ENCODE data around the gene OR2H1. TPM values are rescaled to one million over a fixed set of nuclear protein-coding genes. Genes with fewer than 3 reads are reported as not detected.

The OR2H1 gene
- polyA plus RNA-seq, 1 donor (not counting 4 experiments of a cell fraction or from before 2014, with no cell fraction given) = not detected

GRCh38 chr6:29465279-29465678 is 8.3 kb downstream of the OR2H1 start:
- H3K4me3 ChIP-seq (ENCODE audit: control insufficient read depth in 2 of 3, extremely low read depth in 1 of 3, insufficient read depth in 2 of 3, low read depth in 1 of 3, low read length in 3 of 3) = no peak overlapping the region
- no peak overlapping the region for H3K9ac ChIP-seq (ENCODE audit: control insufficient read depth, extremely low read depth, insufficient read depth, low read length)
- FAIRE-seq (peak; percentile 64), DNase-seq (ENCODE audit: low read depth, low spot score) (no peak)
- no peaks in the 10 kb centered on the region for H3K27me3 ChIP-seq (ENCODE audit: control insufficient read depth, extremely low read depth, insufficient read depth, low read length)
- no peaks in the 10 kb centered on the region for H3K9me3 ChIP-seq (ENCODE audit: control insufficient read depth, low read depth, low read length)
- TF ChIP-seq CTCF (optimal IDR thresholded peaks at IDR 0.05 in 1 of 3, IDR thresholded peaks at IDR 0.05 in 1 of 3, conservative IDR thresholded peaks at IDR 0.05 in 1 of 3; ENCODE audit: extremely low read depth in 1 of 3, insufficient read depth in 2 of 3, low read length in 3 of 3) (no peak), EZH2 (IDR thresholded peaks at IDR 0.05; ENCODE audit: low read length) (no peak)
- no peaks in the 10 kb centered on the region for H3K9me1 ChIP-seq (ENCODE audit: control insufficient read depth, extremely low read depth, insufficient read depth, low read length)
- no peaks in the 10 kb centered on the region for H4K20me1 ChIP-seq (ENCODE audit: control insufficient read depth, extremely low read depth, insufficient read depth, low read length)
- H3K27ac ChIP-seq (ENCODE audit: control insufficient read depth, insufficient read depth, low read length) = no peak overlapping the region
- dilution Hi-C loops (cut with MboI; ENCODE audit: extremely low pct_ligation_motif_present, low sequenced_read_pairs) = no loop called here
- no peak overlapping the region for H2AFZ ChIP-seq (ENCODE audit: control insufficient read depth, low read length)
- H3K4me1 ChIP-seq (ENCODE audit: control insufficient read depth, extremely low read depth, insufficient read depth, low read length) = peaks cover 4% of the 10 kb centered on the region
- H3K36me3 ChIP-seq (ENCODE audit: control insufficient read depth in 2 of 2, extremely low read depth in 1 of 2, insufficient read depth in 2 of 2, low read length in 2 of 2) = no peaks in the 10 kb centered on the region
- H3K4me2 ChIP-seq (ENCODE audit: control insufficient read depth, extremely low read depth, insufficient read depth, low read depth, low read length) = no peak overlapping the region
- H3K79me2 ChIP-seq (ENCODE audit: control insufficient read depth, insufficient read depth, low read length) = no peaks in the 10 kb centered on the region

- no peak overlapping the region for H3K27ac ChIP-seq (ENCODE audit: control insufficient read depth, insufficient read depth, low read length)
- H2AFZ ChIP-seq (ENCODE audit: control insufficient read depth, low read length) = no peak overlapping the region
- H3K4me3 ChIP-seq (ENCODE audit: control insufficient read depth in 2 of 3, extremely low read depth in 1 of 3, insufficient read depth in 2 of 3, low read depth in 1 of 3, low read length in 3 of 3) = no peak overlapping the region
- no peaks in the 10 kb centered on the region for H3K27me3 ChIP-seq (ENCODE audit: control insufficient read depth, extremely low read depth, insufficient read depth, low read length)
- H3K79me2 ChIP-seq (ENCODE audit: control insufficient read depth, insufficient read depth, low read length) = no peaks in the 10 kb centered on the region
- no peaks in the 10 kb centered on the region for H3K9me1 ChIP-seq (ENCODE audit: control insufficient read depth, extremely low read depth, insufficient read depth, low read length)
- dilution Hi-C loops (cut with MboI; ENCODE audit: extremely low pct_ligation_motif_present, low sequenced_read_pairs) = no loop called here
- no peaks in the 10 kb centered on the region for H3K9me3 ChIP-seq (ENCODE audit: control insufficient read depth, low read depth, low read length)
- H3K9ac ChIP-seq (ENCODE audit: control insufficient read depth, extremely low read depth, insufficient read depth, low read length) = no peak overlapping the region
- no peak overlapping the region for H3K4me2 ChIP-seq (ENCODE audit: control insufficient read depth, extremely low read depth, insufficient read depth, low read depth, low read length)
- DNase-seq (ENCODE audit: low read depth, low spot score) (no peak), FAIRE-seq (peak; percentile 26)
- TF ChIP-seq EZH2 (IDR thresholded peaks at IDR 0.05; ENCODE audit: low read length) = no peak
- no peak for TF ChIP-seq CTCF (optimal IDR thresholded peaks at IDR 0.05 in 1 of 3, IDR thresholded peaks at IDR 0.05 in 1 of 3, conservative IDR thresholded peaks at IDR 0.05 in 1 of 3; ENCODE audit: extremely low read depth in 1 of 3, insufficient read depth in 2 of 3, low read length in 3 of 3)
- no peaks in the 10 kb centered on the region for H3K36me3 ChIP-seq (ENCODE audit: control insufficient read depth in 2 of 2, extremely low read depth in 1 of 2, insufficient read depth in 2 of 2, low read length in 2 of 2)
- peaks cover 4% of the 10 kb centered on the region for H3K4me1 ChIP-seq (ENCODE audit: control insufficient read depth, extremely low read depth, insufficient read depth, low read length)
- no peaks in the 10 kb centered on the region for H4K20me1 ChIP-seq (ENCODE audit: control insufficient read depth, extremely low read depth, insufficient read depth, low read length)
These were observed 8.8 kb downstream of the OR2H1 start for GRCh38 chr6:29465801-29466200.

Measured in keratinocyte (primary cell).